ENCODE data around the gene ADSL.

ADSL gene

GRCh38 chr22:40429481-40429880 is 83.2 kb downstream of the ADSL start:
- no peak for TF ChIP-seq CTCF (IDR thresholded peaks at IDR 0.05; ENCODE audit: low read depth, low read length)
- H3K4me3 ChIP-seq (ENCODE audit: low read depth, low read length): no peak overlapping the region

GRCh38 chr22:40430991-40431390 is 84.7 kb downstream of the ADSL start:
- TF ChIP-seq CTCF (IDR thresholded peaks at IDR 0.05; ENCODE audit: low read depth, low read length): no peak

GRCh38 chr22:40432157-40432556 is 85.9 kb downstream of the ADSL start:
- no peak for TF ChIP-seq CTCF (IDR thresholded peaks at IDR 0.05; ENCODE audit: low read depth, low read length)

More at GRCh38 chr22:40430991-40431390, 84.7 kb downstream of the ADSL start:
- H3K4me3 ChIP-seq (ENCODE audit: low read depth, low read length): no peak overlapping the region

GRCh38 chr22:40432625-40433024 is 86.3 kb downstream of the ADSL start:
- no peak overlapping the region for H3K4me3 ChIP-seq (ENCODE audit: low read depth, low read length)
- TF ChIP-seq CTCF (IDR thresholded peaks at IDR 0.05; ENCODE audit: low read depth, low read length): no peak

More at GRCh38 chr22:40432157-40432556, 85.9 kb downstream of the ADSL start:
- H3K4me3 ChIP-seq (ENCODE audit: low read depth, low read length): no peak overlapping the region

GRCh38 chr22:40433416-40434090 is 87.3 kb downstream of the ADSL start:
- H3K4me3 ChIP-seq (ENCODE audit: low read depth, low read length): no peak overlapping the region
- no peak for TF ChIP-seq CTCF (IDR thresholded peaks at IDR 0.05; ENCODE audit: low read depth, low read length)

GRCh38 chr22:40434106-40434505 is 87.8 kb downstream of the ADSL start:
- no peak for TF ChIP-seq CTCF (IDR thresholded peaks at IDR 0.05; ENCODE audit: low read depth, low read length)
- H3K4me3 ChIP-seq (ENCODE audit: low read depth, low read length): no peak overlapping the region

- TF ChIP-seq CTCF (IDR thresholded peaks at IDR 0.05; ENCODE audit: low read depth, low read length): no peak
- H3K4me3 ChIP-seq (ENCODE audit: low read depth, low read length): no peak overlapping the region
These were observed 88.4 kb downstream of the ADSL start for GRCh38 chr22:40434745-40435144.

Data from WI38 (cell line).